OCI-LY1 (cell line): ENCODE results near the gene DDX10.

Experiments used
- H2AFZ ChIP-seq: fragments of 200-600 bp; sonication (generic), shearing (Covaris generic); 2 replicates; pipeline ENCODE4 v1.6.0; 2014; ENCODE audit warnings: antibody characterized with exemption, mild to moderate bottlenecking, low read length
- H3F3A ChIP-seq: fragments of 200-600 bp; sonication (generic), shearing (Covaris generic); 2 replicates; pipeline ENCODE4 v1.6.0; 2014; ENCODE audit warnings: mild to moderate bottlenecking, antibody characterized with exemption, low read length, moderate library complexity; ENCODE audit not compliant: insufficient read depth
- H3K27ac ChIP-seq: fragments of 200-600 bp; sonication (generic); 2 replicates; pipeline ENCODE4 v1.5.1; 2014; ENCODE audit warnings: low read length, mixed run types, mild to moderate bottlenecking, low read depth; ENCODE audit not compliant: poor library complexity, severe bottlenecking
- H3K27me3 ChIP-seq: fragments of 200-600 bp; sonication (generic); 2 replicates; pipeline ENCODE4 v1.6.0; 2014; ENCODE audit warnings: antibody characterized with exemption, mild to moderate bottlenecking, low read length, moderate library complexity; ENCODE audit not compliant: insufficient read depth
- H3K36me3 ChIP-seq: fragments of 200-600 bp; sonication (generic); 2 replicates; pipeline ENCODE4 v1.6.1; 2014; ENCODE audit warnings: mild to moderate bottlenecking, antibody characterized with exemption, low read length, moderate library complexity, mixed read lengths; ENCODE audit not compliant: insufficient read depth
- H3K4me1 ChIP-seq: fragments of 200-600 bp; sonication (generic); 2 replicates; pipeline ENCODE4 v1.5.1; 2014; ENCODE audit warnings: mild to moderate bottlenecking, low read length, moderate library complexity; ENCODE audit not compliant: insufficient read depth, severe bottlenecking
- H3K4me2 ChIP-seq: fragments of 200-600 bp; sonication (generic), shearing (Covaris generic); 2 replicates; pipeline ENCODE4 v1.6.1; 2014; ENCODE audit warnings: low read length
- H3K4me3 ChIP-seq: fragments of 200-600 bp; sonication (generic); 2 replicates; pipeline ENCODE4 v1.5.1; 2014; ENCODE audit warnings: low read length, low read depth, mild to moderate bottlenecking, mixed read lengths; ENCODE audit not compliant: poor library complexity, severe bottlenecking
- H3K79me2 ChIP-seq: fragments of 200-600 bp; shearing (Covaris generic); 2 replicates; pipeline ENCODE4 v1.6.1; 2016; ENCODE audit warnings: mixed run types, low read length, mixed read lengths; ENCODE audit not compliant: insufficient read depth
- H3K9ac ChIP-seq: fragments of 200-600 bp; sonication (generic), shearing (Covaris generic); 2 replicates; pipeline ENCODE4 v1.6.1; 2014; ENCODE audit warnings: mild to moderate bottlenecking, low read length, mixed read lengths
- H3K9me2 ChIP-seq: fragments of 200-600 bp; sonication (generic), shearing (Covaris generic); 2 replicates; pipeline ENCODE4 v1.6.1; 2014; ENCODE audit warnings: low read depth, mild to moderate bottlenecking, low read length, mixed read lengths
- H3K9me3 ChIP-seq: fragments of 200-600 bp; shearing (Covaris generic); 2 replicates; pipeline ENCODE4 v1.6.1; 2014; ENCODE audit warnings: low read length, mixed read lengths
- H4K20me1 ChIP-seq: fragments of 200-600 bp; sonication (generic), shearing (Covaris generic); 2 replicates; pipeline ENCODE4 v1.6.0; 2016; ENCODE audit warnings: mild to moderate bottlenecking, low read length; ENCODE audit not compliant: insufficient read depth
- EZH2 ChIP-seq: fragments of 200-600 bp; sonication (generic), shearing (Covaris generic); IDR thresholded peaks from 2 replicates; pipeline ENCODE4 v1.8.0; 2017; ENCODE audit warnings: borderline replicate concordance, mixed run types, mild to moderate bottlenecking, antibody characterized with exemption, low read length, moderate library complexity, mixed read lengths
- TF ChIP-seq, protein P1 (sequence below): fragments of 200-600 bp; sonication (generic), shearing (Covaris generic); IDR thresholded peaks from 2 replicates; pipeline ENCODE4 v1.5.1; 2017; ENCODE audit warnings: mild to moderate bottlenecking, antibody characterized with exemption, low read length, moderate library complexity, mixed read lengths

DDX10 gene

DNA sequence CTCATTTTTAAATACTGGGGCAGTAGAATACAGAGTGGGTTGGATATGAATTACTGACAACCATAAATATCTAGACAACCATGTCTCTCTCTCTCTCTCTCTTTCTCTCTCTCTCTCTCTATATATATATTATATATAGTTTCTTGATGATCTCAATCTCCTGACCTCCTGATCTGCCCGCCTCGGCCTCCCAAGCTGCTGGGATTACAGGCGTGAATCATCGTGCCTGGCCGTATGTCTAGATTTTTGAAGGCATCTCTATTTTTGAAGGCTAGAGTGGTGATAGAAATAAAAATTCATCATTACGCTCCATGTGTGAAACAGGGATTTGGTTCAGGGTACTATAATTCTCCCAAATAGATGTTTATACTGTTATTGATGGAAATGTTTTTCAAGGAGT lies 84.1 kb downstream of the DDX10 start:
- H3K4me2 ChIP-seq: no peak overlapping the region
- peaks cover 16% of the 10 kb centered on the region for H3K79me2 ChIP-seq
- H3K9ac ChIP-seq: no peak overlapping the region
- H2AFZ ChIP-seq: no peak overlapping the region
- H3K36me3 ChIP-seq: 0 out of 2 replicates have a peak, but pooled peaks cover 9% of the 10 kb centered on the region
- H3K9me2 ChIP-seq: no peaks in the 10 kb centered on the region
- no peak overlapping the region for H3K4me3 ChIP-seq
- no peaks in the 10 kb centered on the region for H3K4me1 ChIP-seq
- H4K20me1 ChIP-seq: no peaks in the 10 kb centered on the region
- H3K27me3 ChIP-seq: no peaks in the 10 kb centered on the region
- no peak overlapping the region for H3K27ac ChIP-seq
- H3F3A ChIP-seq: no peaks in the 10 kb centered on the region
- no peaks in the 10 kb centered on the region for H3K9me3 ChIP-seq
- TF ChIP-seq EZH2: no peak
- TF ChIP-seq, protein P1, sequence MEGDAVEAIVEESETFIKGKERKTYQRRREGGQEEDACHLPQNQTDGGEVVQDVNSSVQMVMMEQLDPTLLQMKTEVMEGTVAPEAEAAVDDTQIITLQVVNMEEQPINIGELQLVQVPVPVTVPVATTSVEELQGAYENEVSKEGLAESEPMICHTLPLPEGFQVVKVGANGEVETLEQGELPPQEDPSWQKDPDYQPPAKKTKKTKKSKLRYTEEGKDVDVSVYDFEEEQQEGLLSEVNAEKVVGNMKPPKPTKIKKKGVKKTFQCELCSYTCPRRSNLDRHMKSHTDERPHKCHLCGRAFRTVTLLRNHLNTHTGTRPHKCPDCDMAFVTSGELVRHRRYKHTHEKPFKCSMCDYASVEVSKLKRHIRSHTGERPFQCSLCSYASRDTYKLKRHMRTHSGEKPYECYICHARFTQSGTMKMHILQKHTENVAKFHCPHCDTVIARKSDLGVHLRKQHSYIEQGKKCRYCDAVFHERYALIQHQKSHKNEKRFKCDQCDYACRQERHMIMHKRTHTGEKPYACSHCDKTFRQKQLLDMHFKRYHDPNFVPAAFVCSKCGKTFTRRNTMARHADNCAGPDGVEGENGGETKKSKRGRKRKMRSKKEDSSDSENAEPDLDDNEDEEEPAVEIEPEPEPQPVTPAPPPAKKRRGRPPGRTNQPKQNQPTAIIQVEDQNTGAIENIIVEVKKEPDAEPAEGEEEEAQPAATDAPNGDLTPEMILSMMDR: no peak

DNA sequence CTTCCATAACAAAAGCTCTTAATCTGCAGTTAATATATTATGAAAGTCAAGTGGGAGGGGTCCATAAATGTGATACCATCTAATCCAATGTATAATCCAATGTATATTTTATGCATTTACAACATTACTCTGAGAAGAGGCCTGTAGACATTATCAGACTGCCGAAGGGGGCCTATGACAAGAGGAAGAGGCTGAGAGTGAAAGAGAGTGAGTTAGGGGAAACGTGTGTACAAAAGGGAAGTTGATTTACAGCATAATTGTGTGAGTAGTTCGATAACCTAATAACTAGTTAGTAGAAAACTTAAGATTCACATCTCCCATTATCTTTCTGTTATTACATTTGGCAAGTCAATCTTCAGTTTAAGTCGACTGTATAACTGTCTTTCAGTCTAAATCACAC lies 86.6 kb downstream of the DDX10 start:
- no peak for TF ChIP-seq EZH2
- TF ChIP-seq, protein P1: no peak
- no peaks in the 10 kb centered on the region for H4K20me1 ChIP-seq
- H3K9ac ChIP-seq: no peak overlapping the region
- no peaks in the 10 kb centered on the region for H3K27me3 ChIP-seq
- H3K9me2 ChIP-seq: no peaks in the 10 kb centered on the region
- H3F3A ChIP-seq: no peaks in the 10 kb centered on the region
- H3K79me2 ChIP-seq: peaks cover 18% of the 10 kb centered on the region
- H3K36me3 ChIP-seq: 0 out of 2 replicates have a peak, but pooled peaks cover under 1% of the 10 kb centered on the region
- no peak overlapping the region for H3K27ac ChIP-seq
- H3K4me3 ChIP-seq: no peak overlapping the region
- no peak overlapping the region for H3K4me2 ChIP-seq
- no peaks in the 10 kb centered on the region for H3K9me3 ChIP-seq
- no peak overlapping the region for H2AFZ ChIP-seq
- peaks cover 8% of the 10 kb centered on the region for H3K4me1 ChIP-seq

DNA sequence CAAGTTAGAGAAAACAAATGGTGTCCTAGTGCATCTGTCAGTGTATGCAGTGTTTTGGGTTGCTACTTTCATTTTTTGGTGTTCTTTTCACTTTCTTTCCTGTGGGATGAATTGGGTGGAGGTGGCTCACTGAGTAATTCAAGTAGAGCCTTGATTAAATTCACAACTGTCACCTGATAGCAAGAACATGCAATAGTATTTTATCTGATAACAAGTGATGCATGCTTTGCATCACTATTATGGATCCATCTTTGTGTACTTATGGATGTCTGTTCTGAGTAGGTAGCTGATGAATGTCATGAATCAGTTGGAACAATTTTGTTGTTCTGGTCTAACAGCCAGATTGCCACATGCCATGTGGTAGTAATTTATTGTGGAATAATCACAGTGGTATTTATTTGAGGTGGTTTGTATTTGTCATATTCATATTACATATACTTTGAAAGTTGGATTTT lies 87.5 kb downstream of the DDX10 start:
- Histone ChIP-seq H3K27me3 (no peaks in the 10 kb centered on the region), H3K4me1 (peaks cover 8% of the 10 kb centered on the region), H3K27ac (no peak overlapping the region), H3K9me2 (no peaks in the 10 kb centered on the region), H4K20me1 (no peaks in the 10 kb centered on the region), H3K79me2 (peaks cover 18% of the 10 kb centered on the region), H3K9me3 (no peaks in the 10 kb centered on the region), H2AFZ (no peak overlapping the region), H3K4me2 (no peak overlapping the region), H3F3A (no peaks in the 10 kb centered on the region), H3K36me3 (no peaks in the 10 kb centered on the region), H3K4me3 (no peak overlapping the region), H3K9ac (no peak overlapping the region)
- TF ChIP-seq, protein P1: no peak
- no peak for TF ChIP-seq EZH2
